Measurements from ENCODE around the gene HIGD2A. TPM values are rescaled to one million over a fixed set of nuclear protein-coding genes. Genes with fewer than 3 reads are reported as not detected.

Gene HIGD2A
- 120 TPM for polyA plus RNA-seq (2013)

DNA sequence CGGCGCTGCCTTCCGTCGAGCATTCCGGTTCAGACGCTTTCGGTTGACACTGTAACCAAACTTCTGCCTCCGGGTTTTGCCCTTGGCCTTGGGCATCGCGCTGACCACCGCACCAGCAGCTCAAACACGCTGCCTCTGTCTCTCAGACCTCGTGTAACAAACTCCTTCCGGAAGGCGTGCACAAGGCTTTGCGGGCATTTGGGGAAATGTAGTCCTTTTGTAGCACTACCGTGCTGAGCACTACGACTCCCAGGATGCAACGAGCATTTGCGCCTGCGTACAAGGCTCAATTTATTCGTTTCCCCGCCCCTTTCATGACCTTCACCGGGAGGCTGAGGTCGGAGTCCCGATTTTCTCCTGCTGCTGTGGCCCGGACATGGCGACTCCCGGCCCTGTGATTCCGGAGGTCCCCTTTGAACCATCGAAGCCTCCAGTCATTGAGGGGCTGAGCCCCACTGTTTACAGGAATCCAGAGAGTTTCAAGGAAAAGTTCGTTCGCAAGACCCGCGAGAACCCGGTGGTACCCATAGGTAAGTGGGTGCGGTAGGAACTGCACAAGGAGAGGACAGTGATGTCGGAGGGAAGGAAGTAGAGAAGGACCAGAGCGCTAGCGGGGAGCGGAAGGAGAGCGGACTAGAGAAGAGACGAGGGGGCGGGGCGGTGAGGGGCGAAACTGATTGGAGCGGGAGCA lies at the start of gene HIGD2A, which contains the start of gene NOP16:
Gene HIGD2A (plus strand): TSS at position 308 of the 691 bp plus-strand sequence. CDS start 69 bp downstream, at position 377.
Gene NOP16 (minus strand): TSS at position 155 of the 691 bp plus-strand sequence. CDS start 59 bp downstream, at position 96.
- H3K4me3 ChIP-seq (ENCODE audit: control insufficient read depth in 1 of 7, extremely low read depth in 1 of 7, insufficient read depth in 4 of 7, low read depth in 2 of 7, low read length in 6 of 7): peak within 1 kb of the TSS; percentile 81 to 94 (median 85)
- no peaks in the 10 kb centered on the region for H3K9me3 ChIP-seq (ENCODE audit: control extremely low read depth in 1 of 5, control insufficient read depth in 4 of 5, insufficient read depth in 2 of 5, low read depth in 1 of 5, low read length in 4 of 5)
- peaks cover 4 to 44% (median 22%) of the 10 kb centered on the region in 4 experiments for H3K4me1 ChIP-seq (ENCODE audit: control extremely low read depth in 1 of 4, control insufficient read depth in 4 of 4, insufficient read depth in 4 of 4, low read length in 3 of 4)
- peak within 1 kb of the TSS; percentile 89 to 94 for H3K27ac ChIP-seq (ENCODE audit: insufficient read depth in 1 of 2, low read depth in 1 of 2, low read length in 2 of 2, poor library complexity in 1 of 2, severe bottlenecking in 2 of 2)
- DNase-seq: peak; percentile 98 to 100 (median 99)
- H3K27me3 ChIP-seq (replicated peaks in 2 of 5; ENCODE audit: control insufficient read depth in 4 of 5, insufficient read depth in 5 of 5, low read length in 4 of 5): no peaks in the 10 kb centered on the region
- WGBS (ENCODE audit: insufficient coverage): 0% methylated on average over 43 of the region's 47 CpGs
- ChIA-PET POLR2A (interaction anchor here (0.9 to 1.1 kb wide), 2 partner anchors 26 to 27 kb away, joined by 3 to 4 read pairs; partner anchors contain the start of gene KIAA1191), CTCF (no interaction called here)
- peaks cover 15 to 55% (median 34%) of the 10 kb centered on the region in 4 experiments for H3K36me3 ChIP-seq (ENCODE audit: control insufficient read depth in 4 of 4, insufficient read depth in 4 of 4, low read length in 3 of 4)

DNA sequence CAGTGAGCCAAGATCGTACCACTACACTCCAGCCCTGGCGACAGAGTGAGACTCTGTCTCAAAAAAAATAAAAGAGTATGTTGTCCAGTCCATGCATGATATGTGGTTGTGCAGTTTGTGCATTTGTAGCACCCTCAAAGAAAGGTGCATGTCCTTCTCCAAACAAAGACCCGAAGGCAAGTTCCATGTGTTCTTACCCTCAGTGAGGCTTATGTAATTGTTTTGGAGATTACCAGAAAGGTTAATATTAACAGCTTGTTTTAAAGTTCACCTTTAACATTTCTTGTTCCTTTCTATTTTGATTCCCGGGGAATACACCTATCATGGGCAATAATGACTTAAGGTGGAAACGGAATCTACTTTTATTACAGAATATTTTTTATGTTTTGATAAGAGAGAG lies 49.2 kb upstream of the HIGD2A start:
- DNase-seq: no peak
- WGBS (ENCODE audit: insufficient coverage): 100% methylated on average over 2 of the region's 5 CpGs
- Histone ChIP-seq H3K27me3 (replicated peaks in 2 of 5; ENCODE audit: control insufficient read depth in 4 of 5, insufficient read depth in 5 of 5, low read length in 4 of 5) (no peaks in the 10 kb centered on the region), H3K4me3 (ENCODE audit: control insufficient read depth in 1 of 7, extremely low read depth in 1 of 7, insufficient read depth in 4 of 7, low read depth in 2 of 7, low read length in 6 of 7) (no peak overlapping the region), H3K36me3 (ENCODE audit: control insufficient read depth in 4 of 4, insufficient read depth in 4 of 4, low read length in 3 of 4) (peaks cover 3 to 38% (median 22%) of the 10 kb centered on the region in 4 experiments), H3K4me1 (ENCODE audit: control extremely low read depth in 1 of 4, control insufficient read depth in 4 of 4, insufficient read depth in 4 of 4, low read length in 3 of 4) (no peaks in the 10 kb centered on the region), H3K27ac (ENCODE audit: insufficient read depth in 1 of 2, low read depth in 1 of 2, low read length in 2 of 2, poor library complexity in 1 of 2, severe bottlenecking in 2 of 2) (no peak overlapping the region), H3K9me3 (ENCODE audit: control extremely low read depth in 1 of 5, control insufficient read depth in 4 of 5, insufficient read depth in 2 of 5, low read depth in 1 of 5, low read length in 4 of 5) (peaks cover 0 to 3% (median 2%) of the 10 kb centered on the region in 5 experiments)
- POLR2A ChIA-PET: interaction anchor here (0.7 kb wide), 1 partner anchor 771 kb away, joined by 3 read pairs; no protein-coding TSS in a partner anchor
- CTCF ChIA-PET: interaction anchor here (1.7 kb wide), 1 partner anchor 10 kb away, joined by 4 read pairs; no protein-coding TSS in a partner anchor

DNA sequence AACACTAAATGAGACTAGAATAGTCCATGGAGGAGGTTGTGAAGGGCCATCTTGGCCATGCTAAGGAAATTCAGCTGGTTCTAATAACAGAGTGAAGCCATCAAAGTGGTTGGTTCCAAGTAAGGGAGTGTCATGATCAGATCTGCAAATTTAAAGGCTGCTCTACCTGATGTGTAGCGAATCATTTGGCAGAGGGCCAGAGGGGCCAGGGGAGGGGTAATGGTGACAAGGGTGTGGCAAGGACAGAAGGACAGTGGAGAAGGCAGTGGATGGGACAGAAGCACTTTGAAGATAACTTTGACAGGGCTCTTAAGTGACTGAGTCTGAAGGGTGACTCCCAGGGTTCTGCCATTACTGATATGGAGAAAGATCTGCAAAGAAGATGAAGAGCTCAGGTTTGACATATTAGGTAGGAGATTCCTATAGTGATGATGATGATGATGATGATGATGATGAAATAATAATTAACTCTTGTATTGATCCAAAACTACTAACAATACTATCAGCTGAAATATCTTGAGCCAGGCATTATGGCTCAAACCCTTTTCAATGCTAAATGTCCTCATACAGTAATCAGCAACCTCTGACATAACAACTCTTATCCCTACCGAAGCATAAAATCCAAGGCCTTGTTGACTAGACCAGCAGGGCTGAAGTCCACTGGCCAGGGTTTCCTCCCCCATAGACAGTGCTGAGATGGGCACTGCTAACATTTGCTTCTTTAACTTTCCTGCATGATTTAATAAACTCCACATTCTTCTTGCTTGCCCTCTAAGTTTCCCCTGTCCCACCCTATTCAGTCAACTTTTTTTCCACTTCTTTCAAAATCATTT lies 47.0 kb upstream of the HIGD2A start:
- Histone ChIP-seq H3K27me3 (replicated peaks in 2 of 5; ENCODE audit: control insufficient read depth in 4 of 5, insufficient read depth in 5 of 5, low read length in 4 of 5) (no peaks in the 10 kb centered on the region), H3K36me3 (ENCODE audit: control insufficient read depth in 4 of 4, insufficient read depth in 4 of 4, low read length in 3 of 4) (peaks cover 5 to 49% (median 29%) of the 10 kb centered on the region in 4 experiments), H3K4me1 (ENCODE audit: control extremely low read depth in 1 of 4, control insufficient read depth in 4 of 4, insufficient read depth in 4 of 4, low read length in 3 of 4) (no peaks in the 10 kb centered on the region), H3K9me3 (ENCODE audit: control extremely low read depth in 1 of 5, control insufficient read depth in 4 of 5, insufficient read depth in 2 of 5, low read depth in 1 of 5, low read length in 4 of 5) (no peaks in the 10 kb centered on the region), H3K4me3 (ENCODE audit: control insufficient read depth in 1 of 7, extremely low read depth in 1 of 7, insufficient read depth in 4 of 7, low read depth in 2 of 7, low read length in 6 of 7) (no peak overlapping the region), H3K27ac (ENCODE audit: insufficient read depth in 1 of 2, low read depth in 1 of 2, low read length in 2 of 2, poor library complexity in 1 of 2, severe bottlenecking in 2 of 2) (no peak overlapping the region)
- 86% methylated on average over 2 of the region's 2 CpGs for WGBS (ENCODE audit: insufficient coverage)
- POLR2A ChIA-PET: no interaction called here
- no peak for DNase-seq
- CTCF ChIA-PET: interaction anchor here (0.6 to 0.7 kb wide), 2 partner anchors 9 to 201 kb away, joined by 3 read pairs; no protein-coding TSS in a partner anchor

DNA sequence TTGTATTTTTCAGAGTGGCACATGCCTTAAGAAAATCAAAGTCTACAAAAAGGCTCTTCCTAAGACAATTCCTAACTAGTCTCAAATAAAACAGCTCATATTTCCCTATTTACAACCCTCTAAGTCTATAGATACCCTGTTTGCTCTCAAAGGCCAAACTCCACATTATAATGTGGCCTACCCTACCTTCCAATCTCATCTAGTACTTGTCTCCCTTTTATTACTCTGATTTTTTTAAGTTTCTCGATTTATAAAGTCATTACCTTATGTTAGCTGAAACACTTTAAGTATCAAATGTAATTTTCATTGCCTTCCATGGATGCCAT lies 46.4 kb upstream of the HIGD2A start:
- Histone ChIP-seq H3K36me3 (ENCODE audit: control insufficient read depth in 4 of 4, insufficient read depth in 4 of 4, low read length in 3 of 4) (peaks cover 8 to 49% (median 29%) of the 10 kb centered on the region in 4 experiments), H3K9me3 (ENCODE audit: control extremely low read depth in 1 of 5, control insufficient read depth in 4 of 5, insufficient read depth in 2 of 5, low read depth in 1 of 5, low read length in 4 of 5) (no peaks in the 10 kb centered on the region), H3K4me1 (ENCODE audit: control extremely low read depth in 1 of 4, control insufficient read depth in 4 of 4, insufficient read depth in 4 of 4, low read length in 3 of 4) (no peaks in the 10 kb centered on the region), H3K4me3 (ENCODE audit: control insufficient read depth in 1 of 7, extremely low read depth in 1 of 7, insufficient read depth in 4 of 7, low read depth in 2 of 7, low read length in 6 of 7) (no peak overlapping the region), H3K27me3 (replicated peaks in 2 of 5; ENCODE audit: control insufficient read depth in 4 of 5, insufficient read depth in 5 of 5, low read length in 4 of 5) (no peaks in the 10 kb centered on the region), H3K27ac (ENCODE audit: insufficient read depth in 1 of 2, low read depth in 1 of 2, low read length in 2 of 2, poor library complexity in 1 of 2, severe bottlenecking in 2 of 2) (no peak overlapping the region)
- no CpG with 5 or more reads among the region's 1 CpG for WGBS (ENCODE audit: insufficient coverage)
- ChIA-PET CTCF (interaction anchor here (0.6 kb wide), 1 partner anchor 8 kb away, joined by 3 read pairs; no protein-coding TSS in a partner anchor), POLR2A (no interaction called here)
- DNase-seq: no peak

GRCh38 chr5:176342766-176343458 lies 45.6 kb upstream of the HIGD2A start:
- ChIA-PET POLR2A (interaction anchor here (1.0 kb wide), 1 partner anchor 9 kb away, joined by 4 read pairs; no protein-coding TSS in a partner anchor), CTCF (no interaction called here)
- H3K36me3 ChIP-seq (ENCODE audit: control insufficient read depth in 4 of 4, insufficient read depth in 4 of 4, low read length in 3 of 4): peaks cover 8 to 50% (median 33%) of the 10 kb centered on the region in 4 experiments
- H3K4me3 ChIP-seq (ENCODE audit: control insufficient read depth in 1 of 7, extremely low read depth in 1 of 7, insufficient read depth in 4 of 7, low read depth in 2 of 7, low read length in 6 of 7): no peak overlapping the region
- no peaks in the 10 kb centered on the region for H3K9me3 ChIP-seq (ENCODE audit: control extremely low read depth in 1 of 5, control insufficient read depth in 4 of 5, insufficient read depth in 2 of 5, low read depth in 1 of 5, low read length in 4 of 5)
- H3K27ac ChIP-seq (ENCODE audit: insufficient read depth in 1 of 2, low read depth in 1 of 2, low read length in 2 of 2, poor library complexity in 1 of 2, severe bottlenecking in 2 of 2): no peak overlapping the region
- H3K27me3 ChIP-seq (replicated peaks in 2 of 5; ENCODE audit: control insufficient read depth in 4 of 5, insufficient read depth in 5 of 5, low read length in 4 of 5): no peaks in the 10 kb centered on the region
- no CpG with 5 or more reads among the region's 2 CpGs for WGBS (ENCODE audit: insufficient coverage)
- DNase-seq: no peak
- no peaks in the 10 kb centered on the region for H3K4me1 ChIP-seq (ENCODE audit: control extremely low read depth in 1 of 4, control insufficient read depth in 4 of 4, insufficient read depth in 4 of 4, low read length in 3 of 4)

DNA sequence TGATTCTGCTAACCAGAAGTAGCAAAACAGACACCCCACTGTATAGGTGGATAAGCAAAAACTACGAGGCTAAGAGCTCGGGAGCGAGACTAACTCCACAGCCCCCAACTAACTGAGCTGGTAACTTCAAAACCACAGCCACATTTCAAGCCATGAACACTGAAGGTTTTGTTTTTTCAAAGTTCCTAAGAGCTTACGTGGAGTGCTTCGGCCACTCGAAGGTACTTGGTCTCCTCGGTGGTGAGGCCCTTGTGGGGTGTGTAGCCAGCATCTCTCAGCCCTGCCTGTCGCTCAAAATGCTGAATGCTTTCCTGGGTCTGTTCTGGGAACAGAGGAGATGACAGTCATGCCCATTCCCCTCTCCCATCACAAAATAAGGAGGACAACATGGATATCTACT lies 38.1 kb upstream of the HIGD2A start:
- H3K36me3 ChIP-seq (ENCODE audit: control insufficient read depth in 4 of 4, insufficient read depth in 4 of 4, low read length in 3 of 4): peaks cover 14 to 90% (median 77%) of the 10 kb centered on the region in 4 experiments
- H3K4me1 ChIP-seq (ENCODE audit: control extremely low read depth in 1 of 4, control insufficient read depth in 4 of 4, insufficient read depth in 4 of 4, low read length in 3 of 4): no peaks in the 10 kb centered on the region
- ChIA-PET CTCF (interaction anchor here (0.7 kb wide), 1 partner anchor 8 kb away, joined by 3 read pairs; no protein-coding TSS in a partner anchor), POLR2A (no interaction called here)
- no peaks in the 10 kb centered on the region for H3K9me3 ChIP-seq (ENCODE audit: control extremely low read depth in 1 of 5, control insufficient read depth in 4 of 5, insufficient read depth in 2 of 5, low read depth in 1 of 5, low read length in 4 of 5)
- 100% methylated on average over 1 of the region's 8 CpGs for WGBS (ENCODE audit: insufficient coverage)
- DNase-seq: no peak
- H3K27me3 ChIP-seq (replicated peaks in 2 of 5; ENCODE audit: control insufficient read depth in 4 of 5, insufficient read depth in 5 of 5, low read length in 4 of 5): no peaks in the 10 kb centered on the region
- no peak overlapping the region for H3K4me3 ChIP-seq (ENCODE audit: control insufficient read depth in 1 of 7, extremely low read depth in 1 of 7, insufficient read depth in 4 of 7, low read depth in 2 of 7, low read length in 6 of 7)
- no peak overlapping the region for H3K27ac ChIP-seq (ENCODE audit: insufficient read depth in 1 of 2, low read depth in 1 of 2, low read length in 2 of 2, poor library complexity in 1 of 2, severe bottlenecking in 2 of 2)
